Right lobe of liver (tissue), 6 donors: ENCODE results near the gene PPP1R13L. TPM values are rescaled to one million over a fixed set of nuclear protein-coding genes. Genes with fewer than 3 reads are reported as not detected.

Source experiments
- ATAC-seq, 4 donors: fragments of 200-7000 bp; cut with Tn5 transposase; one replicate each; pipeline ENCODE4 v1.9.1; 2020; ENCODE audit warnings: mild to moderate bottlenecking in 4 of 4, moderate library complexity in 4 of 4
- DNase-seq, 3 donors: peaks; one replicate each; pipeline ENCODE4 v3.0.0-alpha.2; 2020
- H3K27ac ChIP-seq, 3 donors: fragments of 200-600 bp; one replicate each; pipeline ENCODE4 v1.8.0; 2022
- H3K27me3 ChIP-seq, 2 donors: fragments of 200-600 bp; one replicate each; pipeline ENCODE4 v1.8.0; 2022
- H3K36me3 ChIP-seq, 4 donors: fragments of 200-600 bp; sonication (generic) in 1 of 4; one replicate each; pipeline versions ENCODE4 v1.5.1 to v1.8.0; 2017 to 2022; ENCODE audit warnings: control low read depth in 1 of 4
- H3K4me1 ChIP-seq, 4 donors: fragments of 200-600 bp; sonication (generic) in 1 of 4; one replicate each; pipeline versions ENCODE4 v1.5.1 to v1.8.0; 2017 to 2022; ENCODE audit warnings: control low read depth in 1 of 4
- H3K4me3 ChIP-seq, 3 donors: fragments of 200-600 bp; one replicate each; pipeline ENCODE4 v1.8.0; 2022
- H3K9me3 ChIP-seq, 4 donors: fragments of 200-600 bp; sonication (generic) in 1 of 4; one replicate each; pipeline versions ENCODE4 v1.5.1 to v1.8.0; 2017 to 2022; ENCODE audit warnings: control low read depth in 1 of 4
- POLR2A ChIP-seq: fragments of 450-650 bp; IDR thresholded peaks from one replicate; pipeline ENCODE4 v1.6.1; 2017; ENCODE audit warnings: antibody characterized with exemption, mild to moderate bottlenecking
- WGBS: methylation state at CpG from one replicate; pipeline ENCODE4 v1.1.6; 2018; ENCODE audit warnings: low coverage, low lambda C conversion rate; ENCODE audit not compliant: insufficient coverage; ENCODE audit errors: missing lambda C conversion rate; 5-methylcytosine and 5-hydroxymethylcytosine counted together
- intact Hi-C, 2 donors: fragments of 100-400 bp; cut with DNase I; formaldehyde crosslinking; loops; one replicate each; pipeline versions ENCODE4 v1.11.2 to v1.14.1; 2022
- total RNA-seq, 6 experiments: library from RNA; depleted of rRNA in 2 of 6; stranded (reverse); fragments of >200 nt in 2 of 6; fragmentation: NEBNext Ultra II Directional in 3 of 6; extraction: Animal tissue kit (Norgen Biotek cat#: 25700) in 3 of 6; gene quantifications; one replicate each; pipeline versions ENCODE4 v1.1.0 to v1.2.4, GENCODE V29; 2016 to 2023
- TF ChIP-seq, protein P1 (sequence below), 4 donors: fragments of 200-600 bp in 3 of 4; fragments of 450-650 bp in 1 of 4; IDR thresholded peaks; one replicate each; pipeline versions ENCODE4 v1.5.1 to v1.8.0; 2016 to 2022; ENCODE audit warnings: antibody characterized with exemption in 4 of 4, mild to moderate bottlenecking in 2 of 4
- donor health status: DM: no; HTN: yes; CAD: no.
- donor health status: DM: no; HTN: no; CAD: no.
- donor health status: DM: no; HTN: no; CAD: no.
- donor health status: DM: no; HTN: yes; CAD: no.
- donor health status: DM: no; HTN: yes; CAD: no.

The PPP1R13L gene
- total RNA-seq, 6 experiments from 2014 or later: 6.9 to 22.9 (median 14.6) TPM

GRCh38 chr19:45440873-45441654, 36.2 kb upstream of the PPP1R13L start:
- intact Hi-C loops: loop anchor here in 1 of 2 donors (5.0 kb wide), 1 partner anchor 36 kb away; no protein-coding TSS in a partner anchor
- DNase-seq (no peak), ATAC-seq (no peak)
- H3K9me3 ChIP-seq: no peaks in the 10 kb centered on the region
- 88% methylated on average over 7 of the region's 9 CpGs for WGBS
- no peaks in the 10 kb centered on the region for H3K27me3 ChIP-seq
- no peaks in the 10 kb centered on the region for H3K36me3 ChIP-seq
- TF ChIP-seq, protein P1, sequence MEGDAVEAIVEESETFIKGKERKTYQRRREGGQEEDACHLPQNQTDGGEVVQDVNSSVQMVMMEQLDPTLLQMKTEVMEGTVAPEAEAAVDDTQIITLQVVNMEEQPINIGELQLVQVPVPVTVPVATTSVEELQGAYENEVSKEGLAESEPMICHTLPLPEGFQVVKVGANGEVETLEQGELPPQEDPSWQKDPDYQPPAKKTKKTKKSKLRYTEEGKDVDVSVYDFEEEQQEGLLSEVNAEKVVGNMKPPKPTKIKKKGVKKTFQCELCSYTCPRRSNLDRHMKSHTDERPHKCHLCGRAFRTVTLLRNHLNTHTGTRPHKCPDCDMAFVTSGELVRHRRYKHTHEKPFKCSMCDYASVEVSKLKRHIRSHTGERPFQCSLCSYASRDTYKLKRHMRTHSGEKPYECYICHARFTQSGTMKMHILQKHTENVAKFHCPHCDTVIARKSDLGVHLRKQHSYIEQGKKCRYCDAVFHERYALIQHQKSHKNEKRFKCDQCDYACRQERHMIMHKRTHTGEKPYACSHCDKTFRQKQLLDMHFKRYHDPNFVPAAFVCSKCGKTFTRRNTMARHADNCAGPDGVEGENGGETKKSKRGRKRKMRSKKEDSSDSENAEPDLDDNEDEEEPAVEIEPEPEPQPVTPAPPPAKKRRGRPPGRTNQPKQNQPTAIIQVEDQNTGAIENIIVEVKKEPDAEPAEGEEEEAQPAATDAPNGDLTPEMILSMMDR (IDR thresholded peaks at IDR 0.05): no peak
- no peak for TF ChIP-seq POLR2A
- peaks cover 0 to 13% (median 6%) of the 10 kb centered on the region in 4 donors for H3K4me1 ChIP-seq
- peak overlapping the region in 1 of 3 donors; percentile 86 for H3K27ac ChIP-seq
- no peak overlapping the region for H3K4me3 ChIP-seq

GRCh38 chr19:45440259-45440638, 35.4 kb upstream of the PPP1R13L start:
- intact Hi-C loops: loop anchor here in 1 of 2 donors (5.0 kb wide), 1 partner anchor 37 kb away; no protein-coding TSS in a partner anchor
- peak overlapping the region in 2 of 3 donors; percentile 86 to 88 for H3K27ac ChIP-seq
- no peaks in the 10 kb centered on the region for H3K27me3 ChIP-seq
- ATAC-seq: no peak
- DNase-seq: no peak
- H3K4me3 ChIP-seq: peak overlapping the region in 2 of 3 donors; percentile 64 to 76
- TF ChIP-seq POLR2A: no peak
- TF ChIP-seq, protein P1 (IDR thresholded peaks at IDR 0.05): no peak
- H3K36me3 ChIP-seq: no peaks in the 10 kb centered on the region
- peaks cover 0 to 13% (median 6%) of the 10 kb centered on the region in 4 donors for H3K4me1 ChIP-seq
- no peaks in the 10 kb centered on the region for H3K9me3 ChIP-seq
- WGBS: 51% methylated on average over 5 of the region's 9 CpGs

GRCh38 chr19:45439569-45440258, 34.8 kb upstream of the PPP1R13L start:
- Histone ChIP-seq H3K27ac (peak overlapping the region; percentile 86 to 88 (median 87)), H3K4me1 (peaks cover 0 to 10% (median 4%) of the 10 kb centered on the region in 4 donors), H3K36me3 (no peaks in the 10 kb centered on the region), H3K27me3 (no peaks in the 10 kb centered on the region), H3K4me3 (peak overlapping the region; percentile 64 to 76 (median 67)), H3K9me3 (no peaks in the 10 kb centered on the region)
- no peak for TF ChIP-seq POLR2A
- TF ChIP-seq, protein P1 (IDR thresholded peaks at IDR 0.05): peak; percentile 99 to 100 (median 100)
- intact Hi-C loops: loop anchor here (5.0 kb wide), 2 partner anchors 33 to 38 kb away; no protein-coding TSS in a partner anchor
- ATAC-seq (peak; percentile 49 to 69 (median 55)), DNase-seq (peak; percentile 79 to 82 (median 79))
- under 1% methylated on average over 23 of the region's 78 CpGs for WGBS

- peak overlapping the region in 2 of 3 donors; percentile 86 to 88 for H3K27ac ChIP-seq
- H3K9me3 ChIP-seq: no peaks in the 10 kb centered on the region
- no peaks in the 10 kb centered on the region for H3K27me3 ChIP-seq
- peak overlapping the region; percentile 64 to 76 (median 67) for H3K4me3 ChIP-seq
- intact Hi-C loops: loop anchor here in 1 of 2 donors (5.0 kb wide), 1 partner anchor 33 kb away; no protein-coding TSS in a partner anchor
- ATAC-seq: no peak
- DNase-seq: no peak
- no peak for TF ChIP-seq POLR2A
- TF ChIP-seq, protein P1 (IDR thresholded peaks at IDR 0.05): no peak
- H3K36me3 ChIP-seq: no peaks in the 10 kb centered on the region
- peaks cover 0 to 5% (median 0%) of the 10 kb centered on the region in 4 donors for H3K4me1 ChIP-seq
- WGBS: 14% methylated on average over 10 of the region's 10 CpGs
These were observed 34.3 kb upstream of the PPP1R13L start for GRCh38 chr19:45439190-45439568.
